ENCODE data around the gene ACOXL.

GRCh38 chr2:110998311-110998710 lies 265.9 kb downstream of the ACOXL start:
- TF ChIP-seq CTCF (IDR thresholded peaks at IDR 0.05) = no peak
- TF ChIP-seq POLR2AphosphoS5 (IDR thresholded peaks at IDR 0.05) = no peak
- TF ChIP-seq POLR2A (IDR thresholded peaks at IDR 0.05) = no peak
- TF ChIP-seq EP300 (IDR thresholded peaks at IDR 0.05) = no peak
